Neutrophil (primary cell): Measurements from ENCODE around the gene GRIA1.

Experiments
- H3K27ac ChIP-seq: fragments of 200-600 bp; sonication (generic); 2 replicates; pipeline ENCODE4 v1.5.1; 2016; ENCODE audit warnings: mild to moderate bottlenecking, moderate library complexity
- H3K27me3 ChIP-seq: fragments of 200-600 bp; sonication (generic); 2 replicates; pipeline ENCODE4 v1.6.0; 2016; ENCODE audit warnings: mild to moderate bottlenecking
- H3K36me3 ChIP-seq: fragments of 200-600 bp; sonication (generic); 2 replicates; pipeline ENCODE4 v1.5.1; 2017
- H3K4me1 ChIP-seq, 2 experiments: fragments of 200-600 bp in 1 of 2; sonication (generic) in 1 of 2; 1 replicate in 1 of 2; 2 replicates in 1 of 2; pipeline versions ENCODE4 v1.5.1 to v1.6.1; 2013 to 2016; ENCODE audit warnings: low read depth in 1 of 2, low read length in 1 of 2, mild to moderate bottlenecking in 1 of 2, moderate library complexity in 1 of 2; ENCODE audit not compliant: control insufficient read depth in 1 of 2, insufficient read depth in 1 of 2
- H3K4me3 ChIP-seq, 2 experiments: fragments of 200-600 bp in 1 of 2; sonication (generic) in 1 of 2; 1 replicate in 1 of 2; 2 replicates in 1 of 2; pipeline ENCODE4 v1.5.1; 2013 to 2016; ENCODE audit warnings: low read depth in 1 of 2, low read length in 1 of 2, mild to moderate bottlenecking in 1 of 2, moderate library complexity in 1 of 2
- H3K9me3 ChIP-seq: fragments of 200-600 bp; sonication (generic); 2 replicates; pipeline ENCODE4 v1.5.1; 2016
- CTCF ChIP-seq: fragments of 200-600 bp; sonication (generic); IDR thresholded peaks from 2 replicates; pipeline ENCODE4 v1.5.1; 2016; ENCODE audit warnings: antibody characterized with exemption

Gene GRIA1

GRCh38 chr5:153520952-153521351, 30.5 kb downstream of the GRIA1 start:
- Histone ChIP-seq H3K27ac (no peak overlapping the region), H3K27me3 (no peaks in the 10 kb centered on the region), H3K4me1 (no peaks in the 10 kb centered on the region), H3K4me3 (no peak overlapping the region), H3K9me3 (no peaks in the 10 kb centered on the region), H3K36me3 (no peaks in the 10 kb centered on the region)
- no peak for TF ChIP-seq CTCF

GRCh38 chr5:153523211-153523610, 32.7 kb downstream of the GRIA1 start:
- Histone ChIP-seq H3K36me3 (no peaks in the 10 kb centered on the region), H3K27ac (no peak overlapping the region), H3K4me3 (no peak overlapping the region), H3K27me3 (no peaks in the 10 kb centered on the region), H3K4me1 (no peaks in the 10 kb centered on the region), H3K9me3 (no peaks in the 10 kb centered on the region)
- no peak for TF ChIP-seq CTCF

- Histone ChIP-seq H3K27ac (no peak overlapping the region), H3K27me3 (no peaks in the 10 kb centered on the region), H3K4me1 (no peaks in the 10 kb centered on the region), H3K36me3 (no peaks in the 10 kb centered on the region), H3K4me3 (no peak overlapping the region), H3K9me3 (no peaks in the 10 kb centered on the region)
- no peak for TF ChIP-seq CTCF
Measured at GRCh38 chr5:153523831-153524230, 33.4 kb downstream of the GRIA1 start.

- no peaks in the 10 kb centered on the region for H3K9me3 ChIP-seq
- no peaks in the 10 kb centered on the region for H3K36me3 ChIP-seq
- H3K4me3 ChIP-seq: no peak overlapping the region
- TF ChIP-seq CTCF: no peak
- no peaks in the 10 kb centered on the region for H3K27me3 ChIP-seq
- no peaks in the 10 kb centered on the region for H3K4me1 ChIP-seq
- no peak overlapping the region for H3K27ac ChIP-seq
Measured at GRCh38 chr5:153525536-153525935, 35.1 kb downstream of the GRIA1 start.

- Histone ChIP-seq H3K27ac (no peak overlapping the region), H3K27me3 (no peaks in the 10 kb centered on the region), H3K4me3 (no peak overlapping the region), H3K36me3 (no peaks in the 10 kb centered on the region), H3K4me1 (no peaks in the 10 kb centered on the region), H3K9me3 (no peaks in the 10 kb centered on the region)
- no peak for TF ChIP-seq CTCF
Measured at GRCh38 chr5:153530357-153531143, 40.1 kb downstream of the GRIA1 start.
